ENCODE data around the gene SYTL4. TPM values are rescaled to one million over a fixed set of nuclear protein-coding genes. Genes with fewer than 3 reads are reported as not detected.

SYTL4 gene
- total and polyA plus RNA-seq, 2 of the 8 experiments (the other 6 are each of a cell fraction or from before 2014, with no cell fraction given), result 0.11 TPM

DNA sequence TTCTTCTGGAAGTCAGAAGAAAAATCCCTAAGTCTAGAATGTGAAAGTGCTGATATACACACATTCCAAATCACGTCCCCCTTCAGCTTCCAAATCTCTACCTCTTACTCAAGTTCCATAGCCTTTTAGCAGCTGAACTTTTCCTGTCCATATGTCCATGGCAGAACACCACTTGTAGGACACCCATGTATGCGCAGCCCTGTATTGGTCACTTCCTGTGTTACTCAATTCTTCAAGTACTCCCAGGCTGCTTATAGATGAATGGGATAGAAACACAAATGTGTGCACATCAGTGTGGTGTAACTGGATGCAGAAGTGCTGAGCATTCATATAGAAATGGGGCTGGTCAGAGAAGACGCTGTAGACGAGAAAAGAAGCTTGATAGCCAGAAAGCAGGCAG is 69.1 kb downstream of the SYTL4 start:
- Histone ChIP-seq H3K23me2 (ENCODE audit: low read depth, low read length) (no peaks in the 10 kb centered on the region), H3K9ac (replicated peaks in 1 of 4; ENCODE audit: extremely low read depth in 1 of 4, low read depth in 3 of 4, low read length in 3 of 4) (no peak overlapping the region), H4K5ac (ENCODE audit: insufficient read length, low read depth, low read length) (no peak overlapping the region), H4K20me1 (replicated peaks in 1 of 2; ENCODE audit: control insufficient read depth in 1 of 2, insufficient read depth in 2 of 2, low read length in 2 of 2) (no peaks in the 10 kb centered on the region), H3K18ac (ENCODE audit: extremely low read depth, low read length) (no peak overlapping the region), H3K9me3 (ENCODE audit: insufficient read depth in 2 of 2, low read depth in 1 of 2, low read length in 1 of 2) (no peaks in the 10 kb centered on the region), H4K91ac (replicated peaks; ENCODE audit: insufficient read length, low read length) (no peak overlapping the region), H3K23ac (ENCODE audit: insufficient read length) (no peak overlapping the region), H3K27ac (ENCODE audit: low read depth, low read length) (no peak overlapping the region), H4K8ac (ENCODE audit: extremely low read depth, insufficient read depth, low read length) (no peak overlapping the region), H3K36me3 (ENCODE audit: control insufficient read depth in 2 of 4, insufficient read depth in 4 of 4, low read length in 3 of 4) (no peaks in the 10 kb centered on the region), H3K79me1 (ENCODE audit: low read depth, low read length) (no peaks in the 10 kb centered on the region), H3K56ac (replicated peaks; ENCODE audit: insufficient read length, low read depth, low read length) (no peak overlapping the region), H2BK120ac (replicated peaks; ENCODE audit: low read depth, low read length) (no peak overlapping the region), H2BK5ac (ENCODE audit: low read depth, low read length) (no peak overlapping the region), H2AFZ (ENCODE audit: low read length) (no peak overlapping the region), H3K4me3 (ENCODE audit: extremely low read depth in 1 of 4, insufficient read depth in 2 of 4, low read depth in 3 of 4, low read length in 4 of 4) (no peak overlapping the region), H3K4me1 (replicated peaks in 1 of 4; ENCODE audit: control insufficient read depth in 3 of 4, insufficient read depth in 4 of 4, low read length in 3 of 4) (no peaks in the 10 kb centered on the region), H3K14ac (ENCODE audit: insufficient read length) (no peak overlapping the region), H3K27me3 (replicated peaks in 1 of 4; ENCODE audit: control insufficient read depth in 3 of 4, extremely low read depth in 1 of 4, insufficient read depth in 3 of 4, low read length in 3 of 4) (no peaks in the 10 kb centered on the region), H3K4ac (replicated peaks; ENCODE audit: insufficient read length, low read depth, low read length) (no peak overlapping the region), H3K4me2 (ENCODE audit: insufficient read depth in 1 of 2, low read depth in 2 of 2, low read length in 2 of 2) (no peak overlapping the region), H2BK20ac (ENCODE audit: low read length) (no peak overlapping the region), H2BK15ac (ENCODE audit: low read length) (no peak overlapping the region), H2BK12ac (ENCODE audit: low read depth, low read length) (no peak overlapping the region), H3K79me2 (ENCODE audit: control insufficient read depth in 1 of 2, insufficient read depth in 2 of 2, low read length in 2 of 2) (no peaks in the 10 kb centered on the region), H2AK5ac (ENCODE audit: low read depth, low read length) (no peak overlapping the region)
- FAIRE-seq, result no peak
- ChIA-PET POLR2A (ENCODE audit: partially characterized antibody) (no interaction called here), CTCF (ENCODE audit: partially characterized antibody) (interaction anchor here (0.7 to 1.9 kb wide), 4 partner anchors 8 to 151 kb away, joined by 3 to 6 read pairs (median 6); no protein-coding TSS in a partner anchor)
- no peak for DNase-seq (ENCODE audit: low read depth in 1 of 2, low spot score in 2 of 2)
- 95% methylated on average over 4 of the region's 4 CpGs; no CpG with 5 or more reads in 1 of the 2 experiments for WGBS, 2 experiments (ENCODE audit: extremely low coverage in 1 of 2, insufficient coverage in 1 of 2, insufficient read length in 1 of 2, insufficient replicate concordance in 2 of 2, low coverage in 1 of 2, low lambda C conversion rate in 2 of 2, missing lambda C conversion rate in 1 of 2)
- TF ChIP-seq BCL11A (IDR thresholded peaks at IDR 0.05; ENCODE audit: low read depth in 2 of 2, low read length in 2 of 2) (no peak), MAFK (IDR thresholded peaks at IDR 0.05; ENCODE audit: low read depth, low read length) (no peak), KDM4A (IDR thresholded peaks at IDR 0.05; ENCODE audit: low read depth, low read length, severe bottlenecking) (no peak), ASH2L (IDR thresholded peaks at IDR 0.05; ENCODE audit: low read length) (no peak)
- TF ChIP-seq, protein P1, sequence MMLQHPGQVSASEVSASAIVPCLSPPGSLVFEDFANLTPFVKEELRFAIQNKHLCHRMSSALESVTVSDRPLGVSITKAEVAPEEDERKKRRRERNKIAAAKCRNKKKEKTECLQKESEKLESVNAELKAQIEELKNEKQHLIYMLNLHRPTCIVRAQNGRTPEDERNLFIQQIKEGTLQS (IDR thresholded peaks at IDR 0.05; ENCODE audit: insufficient read depth, low read depth, low read length), result no peak
